Left ventricle myocardium superior (tissue), 1 donor: ENCODE measurements around the gene FBXW2. TPM values are rescaled to one million over a fixed set of nuclear protein-coding genes. Genes with fewer than 3 reads are reported as not detected.

Source experiments
- ATAC-seq: fragments of 200-7000 bp; cut with Tn5 transposase; one replicate; pipeline ENCODE4 v1.9.1; 2020; ENCODE audit warnings: mild to moderate bottlenecking, moderate library complexity
- DNase-seq: peaks from one replicate; pipeline ENCODE4 v3.0.0-alpha.2; 2020
- intact Hi-C: fragments of 100-400 bp; cut with micrococcal nuclease; formaldehyde crosslinking; loops from one replicate; pipeline ENCODE4 v1.11.0; 2022
- total RNA-seq: library from RNA; stranded (reverse); fragmentation: NEBNext Ultra II Directional; extraction: Animal tissue kit (Norgen Biotek cat#: 25700); gene quantifications from one replicate; pipeline ENCODE4 v1.2.1, GENCODE V29; 2021
- donor health status: DM: no; HTN: yes; CAD: no; lungs with severe emphysema.

Gene FBXW2
- total RNA-seq, 1 donor from 2014 or later: 46.8 TPM

GRCh38 chr9:120781236-120781635, 12.0 kb downstream of the FBXW2 start:
- intact Hi-C loops: no loop called here
- DNase-seq (no peak), ATAC-seq (no peak)

GRCh38 chr9:120780367-120780766, 12.8 kb downstream of the FBXW2 start:
- ATAC-seq (no peak), DNase-seq (no peak)
- intact Hi-C loops: no loop called here

- intact Hi-C loops: no loop called here
- no peak for ATAC-seq
- DNase-seq: no peak
Observed at GRCh38 chr9:120779227-120779626, 14.0 kb downstream of the FBXW2 start.

GRCh38 chr9:120778758-120779157, 14.5 kb downstream of the FBXW2 start:
- intact Hi-C loops: no loop called here
- no peak for DNase-seq
- ATAC-seq: no peak

- DNase-seq: no peak
- intact Hi-C loops: no loop called here
- no peak for ATAC-seq
Observed at GRCh38 chr9:120777229-120777628, 16.0 kb downstream of the FBXW2 start.

GRCh38 chr9:120776788-120777187, 16.4 kb downstream of the FBXW2 start:
- ATAC-seq (no peak), DNase-seq (no peak)
- intact Hi-C loops: no loop called here

GRCh38 chr9:120775859-120776258, 17.4 kb downstream of the FBXW2 start:
- DNase-seq (no peak), ATAC-seq (no peak)
- intact Hi-C loops: no loop called here

- intact Hi-C loops: no loop called here
- no peak for ATAC-seq
- no peak for DNase-seq
Observed at GRCh38 chr9:120774719-120775118, 18.5 kb downstream of the FBXW2 start.

- ATAC-seq (no peak), DNase-seq (no peak)
- intact Hi-C loops: no loop called here
Observed at GRCh38 chr9:120773256-120773655, 20.0 kb downstream of the FBXW2 start.

GRCh38 chr9:120770931-120771330, 22.3 kb downstream of the FBXW2 start:
- intact Hi-C loops: no loop called here
- no peak for DNase-seq
- ATAC-seq: no peak

GRCh38 chr9:120768886-120769285, 24.3 kb downstream of the FBXW2 start:
- DNase-seq: no peak
- intact Hi-C loops: loop anchor here (10.0 kb wide), 1 partner anchor 166 kb away; no protein-coding TSS in a partner anchor
- ATAC-seq: no peak

GRCh38 chr9:120768247-120768646, 25.0 kb downstream of the FBXW2 start:
- DNase-seq (no peak), ATAC-seq (no peak)
- intact Hi-C loops: loop anchor here (10.0 kb wide), 1 partner anchor 167 kb away; no protein-coding TSS in a partner anchor

GRCh38 chr9:120767451-120767850, 25.8 kb downstream of the FBXW2 start:
- ATAC-seq (no peak), DNase-seq (no peak)
- intact Hi-C loops: loop anchor here (10.0 kb wide), 1 partner anchor 167 kb away; no protein-coding TSS in a partner anchor

- intact Hi-C loops: loop anchor here (10.0 kb wide), 1 partner anchor 169 kb away; no protein-coding TSS in a partner anchor
- ATAC-seq (no peak), DNase-seq (no peak)
Observed at GRCh38 chr9:120765910-120766425, 27.2 kb downstream of the FBXW2 start.

- ATAC-seq (peak; percentile 47), DNase-seq (no peak)
- intact Hi-C loops: loop anchor here (10.0 kb wide), 1 partner anchor 170 kb away; no protein-coding TSS in a partner anchor
Observed at GRCh38 chr9:120764476-120764875, 28.7 kb downstream of the FBXW2 start.

GRCh38 chr9:120761006-120761405, 32.2 kb downstream of the FBXW2 start:
- DNase-seq: no peak
- intact Hi-C loops: loop anchor here (10.0 kb wide), 1 partner anchor 174 kb away; no protein-coding TSS in a partner anchor
- no peak for ATAC-seq

- ATAC-seq (no peak), DNase-seq (no peak)
- intact Hi-C loops: loop anchor here (5.0 to 10.0 kb wide), 2 partner anchors 175 to 297 kb away; no protein-coding TSS in a partner anchor
Observed at GRCh38 chr9:120759755-120760400, 33.3 kb downstream of the FBXW2 start.

- intact Hi-C loops: loop anchor here (5.0 kb wide), 1 partner anchor 299 kb away; no protein-coding TSS in a partner anchor
- ATAC-seq (no peak), DNase-seq (no peak)
Observed at GRCh38 chr9:120758544-120758943, 34.7 kb downstream of the FBXW2 start.

GRCh38 chr9:120757026-120757913, 35.9 kb downstream of the FBXW2 start:
- DNase-seq (no peak), ATAC-seq (no peak)
- intact Hi-C loops: loop anchor here (5.0 kb wide), 1 partner anchor 300 kb away; no protein-coding TSS in a partner anchor

GRCh38 chr9:120756531-120756930, 36.7 kb downstream of the FBXW2 start:
- intact Hi-C loops: loop anchor here (5.0 kb wide), 1 partner anchor 301 kb away; no protein-coding TSS in a partner anchor
- ATAC-seq (no peak), DNase-seq (no peak)
